ENCODE data around the gene TMEM26.
"Not testable (repeated sequence)": the region's sequence is repeated elsewhere in the genome, so short reads cannot be mapped to it uniquely, and the experiment has no call there.

Gene TMEM26

GRCh38 chr10:61400524-61400923 lies 52.7 kb downstream of the TMEM26 start:
- DNase-seq (ENCODE audit: low read depth in 1 of 2, low spot score in 1 of 2), result no peak

GRCh38 chr10:61399406-61399805 lies 53.8 kb downstream of the TMEM26 start:
- no peak for DNase-seq (ENCODE audit: low read depth in 1 of 2, low spot score in 1 of 2)

DNA sequence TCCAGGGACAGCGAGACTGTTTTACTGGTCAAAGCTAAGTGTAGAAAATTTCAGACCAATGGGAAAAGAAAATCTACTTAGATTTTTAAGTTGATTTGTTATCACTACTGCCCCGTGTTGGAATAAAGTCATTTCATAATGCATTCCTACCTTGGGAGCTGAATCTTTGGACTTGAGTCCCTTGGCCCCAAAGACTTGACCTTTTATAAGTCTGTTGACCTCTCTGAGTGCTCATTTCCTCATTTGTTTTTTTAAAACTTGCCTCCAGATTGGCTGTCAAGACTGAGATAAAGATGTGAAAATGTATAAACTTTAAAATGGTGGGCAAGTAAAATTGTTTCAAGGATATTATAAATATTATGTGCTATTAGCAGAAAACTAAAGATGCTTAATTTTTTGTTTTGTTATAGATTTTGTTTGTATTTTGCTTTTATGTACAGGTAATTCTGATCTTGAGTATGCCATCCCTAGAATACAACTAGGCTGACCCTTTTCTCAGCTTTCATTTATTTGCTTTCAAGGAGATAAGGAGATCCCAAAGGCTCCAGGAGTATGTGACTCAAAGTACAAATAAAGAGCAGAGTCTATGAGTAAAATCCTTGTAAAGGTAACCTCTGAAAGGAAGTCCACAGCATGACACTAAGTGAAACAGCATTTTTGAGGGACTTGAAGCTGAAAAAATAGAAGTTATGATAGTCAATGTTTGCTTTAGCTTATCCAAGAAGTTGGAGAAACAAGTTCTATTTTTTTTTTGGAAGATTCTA lies 54.6 kb downstream of the TMEM26 start:
- no peak for DNase-seq (ENCODE audit: low read depth in 1 of 2, low spot score in 1 of 2)

DNA sequence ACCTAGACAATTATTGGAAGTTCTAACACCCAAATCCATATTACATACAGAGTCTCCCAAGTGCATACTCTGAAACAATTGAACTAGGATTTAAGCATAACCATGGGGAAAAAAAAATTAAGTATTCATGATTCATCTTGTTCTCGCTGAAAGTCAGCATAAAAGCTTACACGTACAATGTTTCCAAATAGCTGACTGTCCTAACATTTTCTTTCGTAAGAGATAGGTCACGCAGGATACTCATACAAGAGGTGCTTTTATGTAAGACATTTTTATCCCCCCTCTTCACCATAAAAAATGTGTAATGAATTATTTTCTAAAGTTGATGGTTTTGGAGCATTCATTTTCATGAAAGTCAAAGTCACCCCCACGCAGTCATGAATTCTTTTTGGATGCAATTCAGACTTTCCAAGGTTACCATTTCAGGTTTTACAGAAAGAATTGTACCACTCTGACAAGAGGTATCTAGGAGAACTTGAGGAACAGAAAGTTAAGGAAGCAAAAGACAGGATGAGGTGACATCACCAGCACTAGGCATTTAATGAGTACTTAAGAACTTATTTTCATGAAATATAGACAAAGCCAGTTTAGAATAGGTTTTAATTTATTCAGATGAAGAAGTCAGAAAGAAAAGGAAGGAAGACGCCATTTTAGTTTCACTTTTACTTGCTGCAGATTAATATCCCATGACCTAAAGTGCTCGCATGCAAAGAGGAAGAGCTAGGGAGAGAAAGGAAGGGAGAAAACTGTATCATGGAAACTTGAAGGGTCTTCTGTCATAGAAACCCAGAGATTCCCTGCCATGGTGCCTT lies 55.8 kb downstream of the TMEM26 start:
- no peak for DNase-seq (ENCODE audit: low read depth in 1 of 2, low spot score in 1 of 2)

DNA sequence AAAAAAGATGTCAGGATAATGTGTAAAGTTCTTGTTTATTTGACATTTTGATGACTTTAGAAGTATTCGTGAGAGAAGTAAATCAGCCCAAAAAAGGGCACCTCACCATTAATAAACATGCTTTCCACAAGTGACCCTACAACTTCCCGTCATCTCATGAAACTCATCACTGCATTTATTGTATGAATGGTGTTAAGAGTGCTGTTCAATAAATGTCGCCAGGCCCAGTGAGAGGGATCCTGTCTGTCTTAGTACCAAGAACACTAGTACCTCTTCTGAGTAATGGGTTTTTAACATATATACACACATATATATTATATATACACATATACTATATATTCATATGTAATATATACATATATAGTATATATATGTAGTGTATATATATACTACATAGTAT lies 61.9 kb downstream of the TMEM26 start:
- DNase-seq (ENCODE audit: low read depth in 1 of 2, low spot score in 1 of 2), result no peak

- DNase-seq (ENCODE audit: low read depth in 1 of 2, low spot score in 1 of 2), result no peak
These were observed 62.3 kb downstream of the TMEM26 start for GRCh38 chr10:61390851-61391250.

DNA sequence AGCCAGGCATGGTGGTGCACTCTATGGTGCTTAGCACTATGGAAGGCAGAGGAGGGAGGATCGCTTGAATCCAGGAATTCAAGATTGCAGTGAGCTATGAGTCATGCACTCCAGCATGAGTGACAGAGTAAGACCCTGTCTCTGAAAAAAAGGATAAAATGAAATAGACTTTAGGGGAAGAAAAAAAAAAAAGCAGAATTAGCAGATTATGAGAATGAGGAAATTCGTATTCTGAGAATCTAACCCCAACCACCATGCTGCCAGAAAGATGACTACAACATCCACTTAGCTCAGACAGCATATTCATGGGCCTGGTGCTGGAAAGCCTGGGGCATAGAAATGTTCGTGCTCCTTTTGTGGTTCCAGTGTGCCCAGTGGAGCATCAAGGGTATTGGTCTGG lies 63.3 kb downstream of the TMEM26 start:
- no peak for DNase-seq (ENCODE audit: low read depth in 1 of 2, low spot score in 1 of 2)

DNA sequence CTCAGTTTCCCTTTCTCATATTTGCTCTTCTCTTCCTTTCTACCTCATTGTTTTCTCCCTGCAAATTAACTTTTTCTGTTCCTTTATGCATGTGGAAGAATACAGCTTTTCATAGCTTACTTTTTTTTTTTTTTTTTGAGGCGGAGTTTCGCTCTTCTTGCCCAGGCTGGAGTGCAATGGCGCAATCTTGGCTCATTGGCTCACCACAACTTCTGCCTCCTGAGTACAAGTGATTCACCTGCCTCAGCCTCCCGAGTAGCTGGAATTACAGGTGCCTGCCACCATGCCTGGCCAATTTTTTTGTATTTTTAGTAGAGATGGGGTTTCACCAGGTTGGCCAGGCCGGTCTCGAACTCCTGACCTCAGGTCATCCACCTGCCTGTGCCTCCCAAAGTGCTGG lies 64.2 kb downstream of the TMEM26 start:
- DNase-seq (ENCODE audit: low read depth in 1 of 2, low spot score in 1 of 2), result not testable (repeated sequence)

GRCh38 chr10:61385231-61386001 lies 67.8 kb downstream of the TMEM26 start:
- no peak for DNase-seq (ENCODE audit: low read depth in 1 of 2, low spot score in 1 of 2)

DNA sequence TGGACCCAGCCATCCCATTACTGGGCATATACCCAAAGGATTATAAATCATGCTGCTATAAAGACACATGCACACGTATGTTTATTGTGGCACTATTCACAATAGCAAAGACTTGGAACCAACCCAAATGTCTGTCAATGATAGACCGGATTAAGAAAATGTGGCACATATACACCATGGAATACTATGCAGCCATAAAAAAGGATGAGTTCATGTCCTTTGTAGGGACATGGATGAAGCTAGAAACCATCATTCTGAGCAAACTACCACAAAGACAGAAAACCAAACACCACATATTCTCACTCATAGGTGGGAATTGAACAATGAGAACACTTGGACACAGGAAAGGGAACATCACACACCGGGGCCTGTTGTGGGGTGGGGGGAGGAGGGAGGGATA lies 72.0 kb downstream of the TMEM26 start:
- not testable (repeated sequence) for DNase-seq (ENCODE audit: low read depth in 1 of 2, low spot score in 1 of 2)

- no peak for DNase-seq (ENCODE audit: low read depth in 1 of 2, low spot score in 1 of 2)
These were observed 74.3 kb downstream of the TMEM26 start for GRCh38 chr10:61378865-61379264.

GRCh38 chr10:61376908-61377368 lies 76.2 kb downstream of the TMEM26 start:
- no peak for DNase-seq (ENCODE audit: low read depth in 1 of 2, low spot score in 1 of 2)

DNA sequence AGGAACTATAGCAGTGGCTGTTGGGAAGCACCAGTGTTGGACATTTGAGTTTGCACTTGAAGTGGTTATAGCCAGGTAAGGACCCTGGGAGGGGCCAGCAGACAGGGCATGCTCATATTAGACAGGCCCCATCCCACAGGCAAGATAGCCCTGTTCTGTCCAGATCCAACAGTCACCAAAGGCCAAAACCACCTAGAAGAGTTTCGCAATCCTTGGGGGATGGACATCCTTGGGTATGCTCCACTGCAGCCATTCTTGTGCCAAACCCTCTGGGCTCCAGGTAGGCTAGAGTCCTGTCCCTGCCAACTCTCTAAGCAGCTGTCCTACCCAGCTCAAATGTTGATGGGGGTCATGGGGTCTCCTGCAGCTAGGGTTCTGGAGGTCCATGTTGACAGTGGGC lies 76.8 kb downstream of the TMEM26 start:
- DNase-seq (ENCODE audit: low read depth in 1 of 2, low spot score in 1 of 2), result no peak

DNA sequence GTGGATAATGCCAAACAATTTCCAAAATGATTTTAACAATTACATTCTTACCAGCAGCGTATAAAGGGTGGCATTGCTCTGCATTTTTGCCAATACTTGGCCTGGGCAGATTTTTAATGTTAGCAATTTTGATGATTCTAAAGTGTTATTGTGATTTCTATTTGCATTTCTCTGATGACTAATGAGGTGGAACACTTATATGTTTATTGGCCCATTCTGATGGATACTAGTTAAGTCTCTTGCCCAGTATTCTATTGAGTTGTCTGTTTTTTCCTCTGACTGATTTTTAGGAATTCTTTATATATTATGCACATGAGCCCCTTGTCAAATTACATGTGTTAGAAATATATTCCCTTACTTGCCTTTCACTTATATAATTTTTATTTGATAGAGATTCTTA lies 86.8 kb downstream of the TMEM26 start:
- no peak for DNase-seq (ENCODE audit: low read depth in 1 of 2, low spot score in 1 of 2)

- DNase-seq (ENCODE audit: low read depth in 1 of 2, low spot score in 1 of 2), result no peak
These were observed 88.6 kb downstream of the TMEM26 start for GRCh38 chr10:61364619-61365018.

- no peak for DNase-seq (ENCODE audit: low read depth in 1 of 2, low spot score in 1 of 2)
These were observed 90.2 kb downstream of the TMEM26 start for GRCh38 chr10:61363006-61363405.

DNA sequence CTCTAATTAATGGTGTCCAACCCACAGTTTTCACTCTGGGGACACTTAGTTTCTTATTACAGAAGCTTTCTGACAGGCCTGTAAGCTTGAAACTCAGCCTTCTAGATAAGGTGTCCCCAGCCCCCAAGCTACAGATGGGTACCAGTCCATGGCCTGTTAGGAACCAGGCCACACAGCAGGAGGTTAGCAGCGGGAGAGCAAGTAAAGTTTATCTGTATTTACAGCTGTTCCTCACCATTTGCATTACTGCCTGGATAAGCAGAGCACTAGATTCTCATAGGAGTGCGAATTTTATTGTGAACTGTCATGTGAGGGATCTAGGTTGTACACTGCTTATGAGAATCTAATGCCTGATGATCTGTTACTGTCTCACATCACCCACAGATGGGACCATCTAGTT lies 93.7 kb downstream of the TMEM26 start:
- no peak for DNase-seq (ENCODE audit: low read depth in 1 of 2, low spot score in 1 of 2)

DNA sequence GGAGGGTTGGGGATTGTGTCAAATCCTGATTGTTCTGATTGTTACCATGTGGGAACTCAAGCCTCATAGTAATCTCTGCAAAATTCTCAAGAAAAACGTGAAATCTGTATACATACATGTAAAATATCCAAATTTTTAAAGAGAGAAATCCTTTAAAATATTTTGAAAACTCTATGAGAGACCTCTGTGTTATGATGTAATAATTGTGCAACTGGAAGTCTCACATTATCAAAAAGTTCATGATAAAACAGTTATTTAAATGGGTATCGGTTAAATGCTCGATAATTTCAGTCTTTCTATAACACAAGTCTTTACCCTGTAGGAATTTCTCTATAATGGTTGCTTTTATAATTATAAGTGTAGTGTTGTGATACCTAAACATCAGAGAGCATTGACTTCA lies 95.5 kb downstream of the TMEM26 start:
- DNase-seq (ENCODE audit: low read depth in 1 of 2, low spot score in 1 of 2), result no peak
